ENCODE measurements around the gene EFCAB10. TPM values are rescaled to one million over a fixed set of nuclear protein-coding genes. Genes with fewer than 3 reads are reported as not detected.
"Not testable (repeated sequence)": the region's sequence is repeated elsewhere in the genome, so short reads cannot be mapped to it uniquely, and the experiment has no call there.

Gene EFCAB10
- total RNA-seq, 2 donors from 2014 or later, result not detected

DNA sequence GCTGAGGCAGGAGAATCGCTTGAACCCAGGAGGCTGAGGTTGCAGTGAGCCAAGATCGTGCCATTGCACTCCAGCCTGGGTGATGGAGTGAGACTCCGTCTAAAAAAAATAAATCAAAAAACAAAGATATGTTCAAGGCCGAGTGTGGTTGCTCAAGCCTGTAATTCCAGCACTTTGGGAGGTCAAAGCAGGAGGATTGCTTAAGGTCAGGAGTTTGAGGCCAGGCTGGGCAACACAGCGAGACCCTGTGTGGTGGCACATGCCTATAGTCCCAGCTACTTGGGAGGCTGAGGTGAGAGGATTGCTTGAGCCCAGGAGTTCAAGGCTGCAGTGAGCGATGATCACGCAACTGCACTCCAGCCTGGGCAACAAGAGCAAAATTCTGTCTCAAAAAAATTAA, 60.7 kb downstream of the EFCAB10 start:
- H3K36me3 Mint-ChIP-seq, result peaks cover 12 to 15% of the 10 kb centered on the region in 2 donors
- not testable (repeated sequence) for DNase-seq (ENCODE audit: low spot score in 2 of 2); ATAC-seq; H3K27ac Mint-ChIP-seq; H3K9me3 Mint-ChIP-seq

DNA sequence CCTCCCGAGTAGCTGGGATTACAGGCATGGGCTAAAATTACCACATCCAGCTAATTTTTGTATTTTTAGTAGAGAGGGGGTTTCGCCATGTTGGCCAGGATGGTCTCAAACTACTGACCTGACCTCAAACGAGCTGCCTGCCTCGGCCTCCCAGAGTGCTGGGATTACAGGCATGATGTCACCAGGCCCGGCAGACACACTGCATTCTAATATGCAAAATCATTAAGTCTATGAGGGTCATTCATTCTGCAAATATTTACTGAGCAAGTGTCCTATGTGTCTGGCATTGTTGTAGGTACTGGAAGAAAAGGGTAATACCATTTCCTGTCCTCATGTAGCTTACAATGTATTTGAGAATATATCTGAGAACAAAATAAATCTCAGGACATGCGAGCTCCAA, 61.9 kb downstream of the EFCAB10 start:
- ATAC-seq (no peak), DNase-seq (ENCODE audit: low spot score in 2 of 2) (no peak)
- peaks cover 12 to 15% of the 10 kb centered on the region in 2 donors for H3K36me3 Mint-ChIP-seq
- H3K27ac Mint-ChIP-seq, result peak overlapping the region in 1 of 2 donors; percentile 3
- no peaks in the 10 kb centered on the region for H3K9me3 Mint-ChIP-seq

DNA sequence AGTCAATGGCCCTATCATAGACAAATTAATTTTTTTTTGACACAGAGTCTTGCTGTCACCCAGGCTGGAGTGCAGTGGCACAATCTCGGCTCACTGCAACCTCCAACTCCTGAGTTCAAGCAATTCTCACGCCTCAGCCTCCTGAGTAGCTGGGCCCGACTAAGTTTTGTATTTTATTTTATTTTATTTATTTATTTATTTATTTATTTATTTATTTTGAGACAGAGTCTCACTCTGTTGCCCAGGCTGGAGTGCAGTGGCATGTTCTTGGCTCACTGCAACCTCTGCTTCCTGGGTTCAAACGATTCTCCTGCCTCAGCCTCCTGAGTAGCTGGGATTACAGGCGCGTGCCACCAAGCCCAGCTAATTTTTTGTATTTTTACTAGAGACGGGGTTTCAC, 65.7 kb downstream of the EFCAB10 start:
- ATAC-seq; DNase-seq (ENCODE audit: low spot score in 2 of 2); H3K27ac Mint-ChIP-seq; H3K9me3 Mint-ChIP-seq: not testable (repeated sequence)
- H3K36me3 Mint-ChIP-seq, result peaks cover 7 to 30% of the 10 kb centered on the region in 2 donors

Other genes with a start within 250 kb of the EFCAB10 start
- gene SRPK2, start 192.6 kb downstream of the EFCAB10 start, total RNA-seq, result 10 to 100 TPM; 39.7 to 44.6 TPM
- 10 to 100 TPM in 1 of 2 donors, 1 to 10 TPM in 1; 8.0 to 32.3 TPM for gene PUS7, start 59.2 kb downstream of the EFCAB10 start, total RNA-seq
- gene RINT1, start 49.3 kb downstream of the EFCAB10 start, total RNA-seq, result 10 to 100 TPM; 21.9 to 25.5 TPM